Osteoblast (primary cell): ENCODE measurements around the gene SYNE1. TPM values are rescaled to one million over a fixed set of nuclear protein-coding genes. Genes with fewer than 3 reads are reported as not detected.
"Not testable (repeated sequence)": the region's sequence is repeated elsewhere in the genome, so short reads cannot be mapped to it uniquely, and the experiment has no call there.

ENCODE experiments used
- DNase-seq: peaks from one replicate; pipeline ENCODE4 v3.0.0; 2011; ENCODE audit warnings: low spot score, mixed read lengths; ENCODE audit not compliant: insufficient read length; ENCODE audit errors: missing footprints
- H2AFZ ChIP-seq: 2 replicates; pipeline ENCODE4 v1.6.0; 2011; ENCODE audit warnings: mild to moderate bottlenecking, low read length
- H3K27ac ChIP-seq: 2 replicates; pipeline ENCODE4 v1.5.1; 2011; ENCODE audit warnings: mild to moderate bottlenecking, low read depth, low read length, moderate library complexity
- H3K27me3 ChIP-seq: 2 replicates; pipeline ENCODE4 v1.6.0; 2012; ENCODE audit warnings: mild to moderate bottlenecking, control low read depth, inconsistent platforms, low read length, moderate library complexity; ENCODE audit not compliant: insufficient read depth
- H3K36me3 ChIP-seq: 2 replicates; pipeline ENCODE4 v1.5.1; 2011; ENCODE audit warnings: mild to moderate bottlenecking, low read length, control low read depth, moderate library complexity; ENCODE audit not compliant: insufficient read depth
- H3K4me1 ChIP-seq: 2 replicates; pipeline ENCODE4 v1.5.1; 2011; ENCODE audit warnings: mild to moderate bottlenecking, low read length, control low read depth, moderate library complexity; ENCODE audit not compliant: insufficient read depth
- H3K4me2 ChIP-seq: 2 replicates; pipeline ENCODE4 v1.6.0; 2011; ENCODE audit warnings: mild to moderate bottlenecking, low read length; ENCODE audit not compliant: insufficient read depth
- H3K4me3 ChIP-seq: fragments of 200-600 bp; sonication (generic); 3 replicates; pipeline ENCODE4 v1.5.1; 2012; ENCODE audit warnings: mild to moderate bottlenecking, low read length, inconsistent platforms; ENCODE audit not compliant: insufficient read depth
- H3K79me2 ChIP-seq: 2 replicates; pipeline ENCODE4 v1.6.0; 2012; ENCODE audit warnings: mild to moderate bottlenecking, low read length, control low read depth, inconsistent platforms; ENCODE audit not compliant: insufficient read depth
- H3K9me3 ChIP-seq: 2 replicates; pipeline ENCODE4 v1.5.1; 2011; ENCODE audit warnings: low read depth, low read length, control low read depth
- H4K20me1 ChIP-seq: 2 replicates; pipeline ENCODE4 v1.6.0; 2012; ENCODE audit warnings: mild to moderate bottlenecking, low read length, control low read depth; ENCODE audit not compliant: insufficient read depth
- total RNA-seq: library from RNA; depleted of rRNA; stranded (reverse); fragments of >200 nt; gene quantifications from 2 replicates; pipeline ENCODE4 v1.2.3, GENCODE V29; 2012
- TF ChIP-seq, protein P1 (sequence below): IDR thresholded peaks from 2 replicates; pipeline ENCODE4 v1.5.1; 2011; ENCODE audit warnings: mild to moderate bottlenecking, low read depth, low read length, moderate library complexity; ENCODE audit errors: extremely low read depth

Gene SYNE1
- total RNA-seq, 1 donor = 240 TPM

DNA sequence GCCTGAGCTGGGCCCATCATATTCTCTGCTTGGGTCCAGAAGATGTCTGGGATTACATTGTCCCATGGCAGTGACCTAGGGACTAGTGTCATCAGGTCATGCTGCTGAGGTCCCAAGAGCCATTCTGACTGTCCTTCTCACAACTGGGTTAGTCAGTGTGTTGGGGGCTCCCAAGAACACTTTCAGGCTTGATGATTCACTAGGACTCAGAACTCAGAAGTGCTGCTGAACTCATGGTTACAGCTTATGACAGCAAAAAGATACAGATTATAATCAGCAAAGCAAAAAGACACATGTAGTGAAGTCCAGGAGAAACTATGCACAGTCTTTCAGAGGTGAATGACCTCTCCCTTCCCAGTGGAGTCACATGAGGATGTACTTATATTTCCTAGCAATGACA, 107.8 kb downstream of the SYNE1 start:
- TF ChIP-seq, protein P1, sequence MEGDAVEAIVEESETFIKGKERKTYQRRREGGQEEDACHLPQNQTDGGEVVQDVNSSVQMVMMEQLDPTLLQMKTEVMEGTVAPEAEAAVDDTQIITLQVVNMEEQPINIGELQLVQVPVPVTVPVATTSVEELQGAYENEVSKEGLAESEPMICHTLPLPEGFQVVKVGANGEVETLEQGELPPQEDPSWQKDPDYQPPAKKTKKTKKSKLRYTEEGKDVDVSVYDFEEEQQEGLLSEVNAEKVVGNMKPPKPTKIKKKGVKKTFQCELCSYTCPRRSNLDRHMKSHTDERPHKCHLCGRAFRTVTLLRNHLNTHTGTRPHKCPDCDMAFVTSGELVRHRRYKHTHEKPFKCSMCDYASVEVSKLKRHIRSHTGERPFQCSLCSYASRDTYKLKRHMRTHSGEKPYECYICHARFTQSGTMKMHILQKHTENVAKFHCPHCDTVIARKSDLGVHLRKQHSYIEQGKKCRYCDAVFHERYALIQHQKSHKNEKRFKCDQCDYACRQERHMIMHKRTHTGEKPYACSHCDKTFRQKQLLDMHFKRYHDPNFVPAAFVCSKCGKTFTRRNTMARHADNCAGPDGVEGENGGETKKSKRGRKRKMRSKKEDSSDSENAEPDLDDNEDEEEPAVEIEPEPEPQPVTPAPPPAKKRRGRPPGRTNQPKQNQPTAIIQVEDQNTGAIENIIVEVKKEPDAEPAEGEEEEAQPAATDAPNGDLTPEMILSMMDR = no peak

GRCh38 chr6:152514120-152514519, 123.0 kb downstream of the SYNE1 start:
- H3K9me3 ChIP-seq, H3K79me2 ChIP-seq, DNase-seq, H3K36me3 ChIP-seq, H3K4me2 ChIP-seq, H3K27ac ChIP-seq, H4K20me1 ChIP-seq, H3K27me3 ChIP-seq, H2AFZ ChIP-seq, H3K4me1 ChIP-seq, H3K4me3 ChIP-seq: not testable (repeated sequence)

More for the DNA sequence above, 107.8 kb downstream of the SYNE1 start:
- no peak overlapping the region for H3K4me3 ChIP-seq
- no peaks in the 10 kb centered on the region for H3K27me3 ChIP-seq
- no peaks in the 10 kb centered on the region for H3K4me1 ChIP-seq
- no peak overlapping the region for H3K27ac ChIP-seq
- H3K4me2 ChIP-seq = no peak overlapping the region
- H3K79me2 ChIP-seq = no peaks in the 10 kb centered on the region
- peak overlapping the region; percentile 18 for H2AFZ ChIP-seq
- DNase-seq = no peak
- no peaks in the 10 kb centered on the region for H4K20me1 ChIP-seq
- no peaks in the 10 kb centered on the region for H3K9me3 ChIP-seq
- H3K36me3 ChIP-seq = no peaks in the 10 kb centered on the region

DNA sequence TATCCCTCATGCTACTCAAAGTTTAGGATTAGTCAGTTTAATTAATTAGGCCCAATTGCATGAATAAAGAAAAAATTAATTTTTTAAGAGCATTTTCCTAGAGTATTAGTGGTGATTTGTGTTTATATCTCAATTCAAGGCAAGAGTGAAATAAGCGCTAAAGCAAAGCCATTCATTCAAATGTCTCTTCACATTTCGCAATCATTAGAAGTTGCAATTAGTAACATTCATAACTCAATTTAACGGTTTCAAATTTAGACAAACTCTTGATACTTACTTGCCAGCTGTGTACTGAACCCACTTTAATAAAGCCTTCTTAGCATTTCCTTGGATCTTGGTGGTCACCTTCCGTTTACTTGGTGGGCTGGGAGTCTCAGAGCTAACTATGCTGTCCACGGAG, 127.2 kb downstream of the SYNE1 start:
- H3K27ac ChIP-seq = no peak overlapping the region
- H2AFZ ChIP-seq = no peak overlapping the region
- H3K4me2 ChIP-seq = no peak overlapping the region
- no peaks in the 10 kb centered on the region for H3K9me3 ChIP-seq
- TF ChIP-seq, protein P1 = no peak
- no peaks in the 10 kb centered on the region for H3K27me3 ChIP-seq
- H4K20me1 ChIP-seq = no peaks in the 10 kb centered on the region
- DNase-seq = no peak
- no peak overlapping the region for H3K4me3 ChIP-seq
- no peaks in the 10 kb centered on the region for H3K4me1 ChIP-seq
- no peaks in the 10 kb centered on the region for H3K79me2 ChIP-seq
- H3K36me3 ChIP-seq = no peaks in the 10 kb centered on the region

GRCh38 chr6:152508477-152508876, 128.7 kb downstream of the SYNE1 start:
- TF ChIP-seq, protein P1 = no peak
- H3K36me3 ChIP-seq = no peaks in the 10 kb centered on the region
- no peak overlapping the region for H3K4me2 ChIP-seq
- DNase-seq = no peak
- H2AFZ ChIP-seq = peak overlapping the region; percentile 26
- H3K9me3 ChIP-seq = no peaks in the 10 kb centered on the region
- H3K27ac ChIP-seq = peak overlapping the region; percentile 30
- H4K20me1 ChIP-seq = no peaks in the 10 kb centered on the region
- no peak overlapping the region for H3K4me3 ChIP-seq
- H3K79me2 ChIP-seq = no peaks in the 10 kb centered on the region
- H3K27me3 ChIP-seq = no peaks in the 10 kb centered on the region
- H3K4me1 ChIP-seq = peaks cover 1% of the 10 kb centered on the region
